DND-41 (cell line): ENCODE data around the gene AGPAT1.
A peak's percentile ranks its signal among the peaks of the same experiment; 100 is the strongest.

Experiments used
- ATAC-seq: fragments of 200-7000 bp; cut with Tn5 transposase; 3 replicates; pipeline ENCODE4 v1.9.1; 2021; ENCODE audit warnings: low read depth; ENCODE audit not compliant: insufficient read depth
- DNase-seq: peaks from one replicate; pipeline ENCODE4 v3.0.0-alpha.2; 2020
- H2AFZ ChIP-seq: 2 replicates; pipeline ENCODE4 v1.6.0; 2012; ENCODE audit warnings: low read depth, low read length
- H3K27ac ChIP-seq: 2 replicates; pipeline ENCODE4 v1.5.1; 2012; ENCODE audit warnings: low read length, inconsistent platforms
- H3K27me3 ChIP-seq: fragments of 200-600 bp; sonication (generic); 2 replicates; pipeline ENCODE4 v1.6.0; 2012; ENCODE audit warnings: low read length, mild to moderate bottlenecking, inconsistent platforms; ENCODE audit not compliant: insufficient read depth, poor library complexity
- H3K36me3 ChIP-seq: 2 replicates; pipeline ENCODE4 v1.5.1; 2012; ENCODE audit warnings: low read length, inconsistent platforms; ENCODE audit not compliant: insufficient read depth
- H3K4me1 ChIP-seq: 2 replicates; pipeline ENCODE4 v1.5.1; 2012; ENCODE audit warnings: mild to moderate bottlenecking, low read length; ENCODE audit not compliant: insufficient read depth
- H3K4me2 ChIP-seq: 2 replicates; pipeline ENCODE4 v1.6.0; 2012; ENCODE audit warnings: mild to moderate bottlenecking, moderate library complexity, low read length, inconsistent platforms; ENCODE audit not compliant: insufficient read depth
- H3K4me3 ChIP-seq, 2 experiments: fragments of 200-600 bp in 1 of 2; shearing (Covaris generic) in 1 of 2; 2 replicates each; pipeline ENCODE4 v1.5.1; 2012 to 2016; ENCODE audit warnings: inconsistent platforms in 2 of 2, low read length in 2 of 2, mild to moderate bottlenecking in 2 of 2, low read depth in 1 of 2, moderate library complexity in 1 of 2
- H3K79me2 ChIP-seq: 2 replicates; pipeline ENCODE4 v1.6.0; 2012; ENCODE audit warnings: low read length, inconsistent platforms; ENCODE audit not compliant: insufficient read depth
- H3K9ac ChIP-seq: 2 replicates; pipeline ENCODE4 v1.6.0; 2012; ENCODE audit warnings: low read depth, mild to moderate bottlenecking, inconsistent platforms, low read length, moderate library complexity
- H3K9me3 ChIP-seq: 2 replicates; pipeline ENCODE4 v1.5.1; 2012; ENCODE audit warnings: low read length, moderate library complexity, mild to moderate bottlenecking, inconsistent platforms; ENCODE audit not compliant: insufficient read depth, severe bottlenecking
- H4K20me1 ChIP-seq: 2 replicates; pipeline ENCODE4 v1.6.0; 2012; ENCODE audit warnings: low read length; ENCODE audit not compliant: insufficient read depth
- CTCF ChIP-seq: IDR thresholded peaks from 2 replicates; pipeline ENCODE4 v1.5.1; 2012; ENCODE audit warnings: borderline replicate concordance, low read length, moderate library complexity, mild to moderate bottlenecking; ENCODE audit not compliant: poor library complexity, severe bottlenecking; ENCODE audit errors: extremely low read depth
- EZH2 ChIP-seq: IDR thresholded peaks from 3 replicates; pipeline ENCODE4 v1.6.1; 2012; ENCODE audit warnings: borderline replicate concordance, low read depth, mild to moderate bottlenecking, moderate library complexity, low read length, inconsistent platforms; ENCODE audit not compliant: severe bottlenecking

AGPAT1 gene

DNA sequence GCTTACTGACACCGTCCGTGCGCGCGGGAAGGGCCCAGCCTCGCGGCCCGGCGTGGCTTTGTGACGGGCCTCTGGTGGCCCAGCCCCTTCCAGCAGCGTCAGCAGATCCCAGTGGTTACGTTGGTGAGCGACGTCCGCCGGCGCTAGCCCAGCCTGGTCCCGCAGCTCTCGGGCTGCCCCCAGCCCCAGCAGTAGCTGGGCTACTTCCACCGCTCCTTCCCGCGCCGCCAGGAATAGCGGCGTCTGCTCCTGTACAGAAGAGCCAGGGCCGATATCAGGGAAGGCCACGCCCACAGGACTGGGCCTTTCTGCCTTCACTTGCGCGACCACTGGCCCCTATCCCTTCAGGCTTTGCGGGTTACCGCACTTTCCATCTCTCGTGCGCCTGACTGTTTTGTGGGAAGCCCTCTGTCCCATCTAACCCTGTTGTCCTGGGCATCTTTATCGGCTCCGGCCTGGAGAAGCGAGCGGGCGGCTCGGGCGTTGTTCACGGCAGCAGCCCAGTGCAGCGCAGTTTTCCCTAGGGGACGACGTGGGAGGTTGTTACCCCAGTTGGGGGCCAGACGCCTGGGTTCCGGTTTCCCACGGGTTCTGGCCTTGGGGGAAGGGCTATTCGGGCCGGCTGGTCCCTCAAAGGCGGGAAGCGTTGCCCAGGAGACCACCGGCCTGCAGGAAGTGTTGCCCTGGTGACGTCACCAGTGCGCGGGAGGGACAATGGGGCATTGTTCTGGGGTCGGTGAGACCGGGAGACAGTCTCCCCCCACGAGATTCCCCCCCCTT lies 20.2 kb upstream of the AGPAT1 start:
- TF ChIP-seq CTCF (no peak), EZH2 (no peak)

GRCh38 chr6:32195652-32195901 lies 19.7 kb upstream of the AGPAT1 start:
- H3K4me1 ChIP-seq, result peaks cover 57% of the 10 kb centered on the region
- H3K27me3 ChIP-seq, result no peaks in the 10 kb centered on the region
- peak overlapping the region; percentile 96 for H3K27ac ChIP-seq
- peak overlapping the region; percentile 80 for H3K4me2 ChIP-seq
- peaks cover 2% of the 10 kb centered on the region; the same call in 1 of the 2 replicates for H3K36me3 ChIP-seq
- peak overlapping the region; percentile 81 for H3K9ac ChIP-seq
- peak; percentile 100 for DNase-seq
- no peak for TF ChIP-seq EZH2
- TF ChIP-seq CTCF, result peak; percentile 42
- peak overlapping the region; percentile 43 to 77; a peak in 3 of 4 replicates for H3K4me3 ChIP-seq
- ATAC-seq, result no peak
- H4K20me1 ChIP-seq, result no peaks in the 10 kb centered on the region
- H2AFZ ChIP-seq, result peak overlapping the region; percentile 83
- H3K9me3 ChIP-seq, result no peaks in the 10 kb centered on the region
- H3K79me2 ChIP-seq, result peaks cover 39% of the 10 kb centered on the region

More for the DNA sequence above, 20.2 kb upstream of the AGPAT1 start:
- peak overlapping the region; percentile 81 for H3K9ac ChIP-seq
- H3K4me3 ChIP-seq, result peak overlapping the region; percentile 43 to 77; a peak in 3 of 4 replicates
- peaks cover 34% of the 10 kb centered on the region for H3K79me2 ChIP-seq
- H3K4me2 ChIP-seq, result peak overlapping the region; percentile 80
- H3K36me3 ChIP-seq, result no peaks in the 10 kb centered on the region; the same call in 1 of the 2 replicates
- DNase-seq, result peak; percentile 65
- H3K9me3 ChIP-seq, result no peaks in the 10 kb centered on the region
- H2AFZ ChIP-seq, result peak overlapping the region; percentile 83
- peak; percentile 75 for ATAC-seq
- no peaks in the 10 kb centered on the region for H4K20me1 ChIP-seq
- H3K27ac ChIP-seq, result peak overlapping the region; percentile 87
- no peaks in the 10 kb centered on the region for H3K27me3 ChIP-seq
- H3K4me1 ChIP-seq, result peaks cover 52% of the 10 kb centered on the region

- Histone ChIP-seq H3K9ac (peak overlapping the region; percentile 81), H3K4me2 (peak overlapping the region; percentile 80), H3K4me3 (peak overlapping the region; percentile 45 to 77; a peak in 3 of 4 replicates), H3K27ac (peak overlapping the region; percentile 96), H2AFZ (peak overlapping the region; percentile 67), H4K20me1 (no peaks in the 10 kb centered on the region), H3K79me2 (peaks cover 43% of the 10 kb centered on the region), H3K36me3 (peaks cover 2% of the 10 kb centered on the region; the same call in 1 of the 2 replicates), H3K27me3 (no peaks in the 10 kb centered on the region), H3K9me3 (no peaks in the 10 kb centered on the region), H3K4me1 (peaks cover 62% of the 10 kb centered on the region)
- peak; percentile 78 for TF ChIP-seq CTCF
- no peak for TF ChIP-seq EZH2
- ATAC-seq, result peak; percentile 88
- peak; percentile 58 for DNase-seq
These were observed 19.2 kb upstream of the AGPAT1 start for GRCh38 chr6:32194825-32195651.
